Suprapubic skin (tissue), 4 donors: ENCODE measurements around the gene GNA14. TPM values are rescaled to one million over a fixed set of nuclear protein-coding genes. Genes with fewer than 3 reads are reported as not detected.
"Not testable (repeated sequence)": the region's sequence is repeated elsewhere in the genome, so short reads cannot be mapped to it uniquely, and the experiment has no call there.

Experiments
- DNase-seq, 2 donors: peaks; one replicate each; pipeline ENCODE4 v3.0.0-alpha.2; 2019; ENCODE audit warnings: low spot score in 2 of 2
- H3K27ac ChIP-seq: fragments of 200-600 bp; sonication (generic); one replicate; pipeline ENCODE4 v1.5.1; 2019
- H3K27me3 ChIP-seq: fragments of 200-600 bp; sonication (generic); one replicate; pipeline ENCODE4 v1.5.1; 2019
- H3K36me3 ChIP-seq: fragments of 200-600 bp; sonication (generic); one replicate; pipeline ENCODE4 v1.5.1; 2019
- H3K4me1 ChIP-seq: fragments of 200-600 bp; sonication (generic); one replicate; pipeline ENCODE4 v1.5.1; 2019
- H3K4me3 ChIP-seq: fragments of 200-600 bp; sonication (generic); one replicate; pipeline ENCODE4 v1.5.1; 2019; ENCODE audit warnings: mild to moderate bottlenecking
- H3K9me3 ChIP-seq: fragments of 200-600 bp; sonication (generic); one replicate; pipeline ENCODE4 v1.5.1; 2019
- CTCF ChIP-seq, 2 donors: fragments of 200-600 bp in 1 of 2; fragments of 450-650 bp in 1 of 2; sonication (generic) in 1 of 2; IDR thresholded peaks; one replicate each; pipeline ENCODE4 v1.5.1; 2016 to 2019; ENCODE audit warnings: antibody characterized with exemption in 2 of 2, mild to moderate bottlenecking in 1 of 2, moderate library complexity in 1 of 2
- EP300 ChIP-seq: sonication (generic); formaldehyde crosslinking; IDR thresholded peaks from one replicate; pipeline ENCODE4 v1.6.1; 2017; ENCODE audit warnings: antibody characterized with exemption
- POLR2A ChIP-seq, 2 donors: fragments of 450-650 bp; IDR thresholded peaks; one replicate each; pipeline ENCODE4 v1.6.1; 2017; ENCODE audit warnings: antibody characterized with exemption in 2 of 2, mild to moderate bottlenecking in 2 of 2, moderate library complexity in 2 of 2
- POLR2AphosphoS5 ChIP-seq, 3 donors: sonication (generic); formaldehyde crosslinking; IDR thresholded peaks; one replicate each; pipeline ENCODE4 v1.6.1; 2017; ENCODE audit warnings: antibody characterized with exemption in 3 of 3
- WGBS: methylation state at CpG from one replicate; pipeline ENCODE4 v1.1.5; 2018; 5-methylcytosine and 5-hydroxymethylcytosine counted together
- total RNA-seq, 4 donors: library from RNA; depleted of rRNA; stranded (reverse); fragments of >200 nt; gene quantifications; one replicate each; pipeline ENCODE4 v1.1.0, GENCODE V29; 2016

GNA14 gene
- total RNA-seq, 4 donors from 2014 or later = 0.42 to 4.2 (median 2.0) TPM

DNA sequence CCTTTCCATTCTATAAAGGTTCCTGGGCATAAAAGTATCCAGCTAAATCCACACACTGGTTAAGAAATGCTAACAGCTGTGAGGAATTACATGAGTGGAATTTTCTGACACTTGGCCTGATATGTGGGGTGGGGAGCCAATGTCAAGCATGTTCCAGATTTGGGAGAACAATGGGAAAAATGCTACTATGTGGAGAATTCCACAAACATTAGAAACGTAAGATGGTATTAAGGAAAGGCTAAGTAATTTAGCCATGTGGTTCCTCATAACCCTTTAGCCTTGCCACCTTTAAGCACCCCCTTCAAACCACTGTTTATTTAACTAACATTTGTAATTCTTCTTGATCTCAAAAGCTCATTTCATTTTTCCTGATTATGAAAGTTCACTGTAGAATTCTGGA is 149.2 kb downstream of the GNA14 start:
- DNase-seq = no peak
- 68% methylated on average over 1 of the region's 1 CpG for WGBS
- Histone ChIP-seq H3K9me3 (no peaks in the 10 kb centered on the region), H3K27ac (no peak overlapping the region), H3K36me3 (no peaks in the 10 kb centered on the region), H3K27me3 (no peaks in the 10 kb centered on the region), H3K4me1 (peaks cover 13% of the 10 kb centered on the region), H3K4me3 (no peak overlapping the region)
- no peak for TF ChIP-seq POLR2A (IDR thresholded peaks at IDR 0.05)
- TF ChIP-seq CTCF (IDR thresholded peaks at IDR 0.05) = no peak
- no peak for TF ChIP-seq POLR2AphosphoS5 (IDR thresholded peaks at IDR 0.05)
- no peak for TF ChIP-seq EP300

- H3K27ac ChIP-seq = no peak overlapping the region
- no peaks in the 10 kb centered on the region for H3K9me3 ChIP-seq
- WGBS = 86% methylated on average over 6 of the region's 6 CpGs
- H3K36me3 ChIP-seq = no peaks in the 10 kb centered on the region
- TF ChIP-seq POLR2AphosphoS5 (IDR thresholded peaks at IDR 0.05) = no peak
- no peak for TF ChIP-seq CTCF (IDR thresholded peaks at IDR 0.05)
- TF ChIP-seq EP300 = no peak
- TF ChIP-seq POLR2A (IDR thresholded peaks at IDR 0.05) = no peak
- H3K4me1 ChIP-seq = peaks cover 13% of the 10 kb centered on the region
- H3K27me3 ChIP-seq = no peaks in the 10 kb centered on the region
- no peak overlapping the region for H3K4me3 ChIP-seq
- DNase-seq = no peak
Observed at GRCh38 chr9:77497322-77498198, 150.6 kb downstream of the GNA14 start.

GRCh38 chr9:77495834-77496671 is 152.1 kb downstream of the GNA14 start:
- Histone ChIP-seq H3K4me1 (peaks cover 13% of the 10 kb centered on the region), H3K27ac (peak overlapping the region; percentile 40), H3K36me3 (no peaks in the 10 kb centered on the region), H3K27me3 (no peaks in the 10 kb centered on the region), H3K9me3 (no peaks in the 10 kb centered on the region), H3K4me3 (no peak overlapping the region)
- no peak for DNase-seq
- WGBS = 29% methylated on average over 4 of the region's 4 CpGs
- TF ChIP-seq POLR2A (IDR thresholded peaks at IDR 0.05) = no peak
- no peak for TF ChIP-seq EP300
- TF ChIP-seq POLR2AphosphoS5 (IDR thresholded peaks at IDR 0.05) = no peak

DNA sequence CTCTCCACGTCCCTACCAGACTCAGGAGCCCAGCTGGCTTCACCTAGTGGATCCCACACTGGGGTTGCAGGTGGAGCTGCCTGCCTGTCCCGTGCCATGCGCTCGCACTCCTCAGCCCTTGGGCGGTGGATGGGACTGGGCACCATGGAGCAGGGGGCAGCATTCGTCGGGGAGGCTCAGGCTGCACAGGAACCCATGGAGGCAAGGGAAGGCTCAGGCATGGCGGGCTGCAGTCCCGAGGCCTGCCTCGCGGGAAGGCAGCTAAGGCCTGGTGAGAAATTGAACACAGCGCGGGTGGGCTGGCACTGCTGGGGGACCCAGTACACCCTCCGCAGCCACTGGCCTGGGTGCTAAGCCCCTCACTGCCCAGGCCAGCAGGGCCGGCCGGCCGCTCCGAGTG is 157.8 kb downstream of the GNA14 start:
- H3K4me3 ChIP-seq, H3K27me3 ChIP-seq, H3K36me3 ChIP-seq, H3K9me3 ChIP-seq, H3K4me1 ChIP-seq, H3K27ac ChIP-seq, DNase-seq: not testable (repeated sequence)
- 100% methylated on average over 6 of the region's 18 CpGs for WGBS

- WGBS = 79% methylated on average over 23 of the region's 23 CpGs
- not testable (repeated sequence) for H3K27ac ChIP-seq, DNase-seq, H3K9me3 ChIP-seq, H3K27me3 ChIP-seq, H3K36me3 ChIP-seq, H3K4me1 ChIP-seq, H3K4me3 ChIP-seq
Observed at GRCh38 chr9:77489405-77490163, 158.5 kb downstream of the GNA14 start.

- Histone ChIP-seq H3K4me3 (no peak overlapping the region), H3K4me1 (no peaks in the 10 kb centered on the region), H3K9me3 (no peaks in the 10 kb centered on the region), H3K27me3 (no peaks in the 10 kb centered on the region), H3K36me3 (no peaks in the 10 kb centered on the region), H3K27ac (no peak overlapping the region)
- no peak for TF ChIP-seq CTCF (IDR thresholded peaks at IDR 0.05)
- no peak for TF ChIP-seq POLR2A (IDR thresholded peaks at IDR 0.05)
- TF ChIP-seq POLR2AphosphoS5 (IDR thresholded peaks at IDR 0.05) = no peak
- TF ChIP-seq EP300 = no peak
- no peak for DNase-seq
- WGBS = 71% methylated on average over 1 of the region's 1 CpG
Observed at GRCh38 chr9:77488439-77489126, 159.5 kb downstream of the GNA14 start.
